PFSK-1 (cell line): ENCODE data around the gene GFY.

Experiments used
- FOXP2 ChIP-seq: optimal IDR thresholded peaks from 2 replicates; pipeline ENCODE3; 2011; ENCODE audit warnings: borderline replicate concordance, control low read depth, inconsistent platforms; ENCODE audit not compliant: insufficient read depth; ENCODE audit errors: extremely low read length, extremely low read depth
- POLR2AphosphoS5 ChIP-seq: IDR thresholded peaks from 2 replicates; pipeline ENCODE4 v1.6.1; 2012; ENCODE audit warnings: low read depth, mild to moderate bottlenecking, control low read depth, low read length, moderate library complexity
- REST ChIP-seq, 2 experiments: IDR thresholded peaks; 2 replicates each; pipeline versions ENCODE4 v1.6.1 to v1.8.0; 2011 to 2012; ENCODE audit warnings: low read depth in 2 of 2, low read length in 2 of 2, control low read depth in 1 of 2, inconsistent platforms in 1 of 2, mild to moderate bottlenecking in 1 of 2, moderate library complexity in 1 of 2; ENCODE audit not compliant: insufficient read depth in 1 of 2
- SIN3A ChIP-seq: IDR thresholded peaks from 2 replicates; pipeline ENCODE4 v1.6.1; 2012; ENCODE audit warnings: mild to moderate bottlenecking, low read length, moderate library complexity, borderline replicate concordance; ENCODE audit not compliant: insufficient read depth
- TAF1 ChIP-seq: IDR thresholded peaks from 2 replicates; pipeline ENCODE4 v1.6.1; 2012; ENCODE audit warnings: low read length, control low read depth, borderline replicate concordance; ENCODE audit not compliant: insufficient read depth

The GFY gene

GRCh38 chr19:49398931-49399330 lies 26.3 kb upstream of the GFY start:
- TF ChIP-seq FOXP2 (no peak), SIN3A (no peak), REST (IDR thresholded peaks at IDR 0.05; ENCODE audit: insufficient read depth in 1 of 2, low read depth in 2 of 2, low read length in 2 of 2) (no peak)

GRCh38 chr19:49400029-49400428 lies 25.2 kb upstream of the GFY start:
- TF ChIP-seq FOXP2: no peak
- TF ChIP-seq TAF1: no peak
- no peak for TF ChIP-seq REST (IDR thresholded peaks at IDR 0.05; ENCODE audit: insufficient read depth in 1 of 2, low read depth in 2 of 2, low read length in 2 of 2)
- no peak for TF ChIP-seq SIN3A
- TF ChIP-seq POLR2AphosphoS5: no peak

- TF ChIP-seq POLR2AphosphoS5: no peak
- no peak for TF ChIP-seq TAF1
- TF ChIP-seq REST (IDR thresholded peaks at IDR 0.05; ENCODE audit: insufficient read depth in 1 of 2, low read depth in 2 of 2, low read length in 2 of 2): no peak
- no peak for TF ChIP-seq SIN3A
- TF ChIP-seq FOXP2: no peak
Measured at GRCh38 chr19:49403404-49404187, 21.6 kb upstream of the GFY start.

- TF ChIP-seq REST (IDR thresholded peaks at IDR 0.05; ENCODE audit: insufficient read depth in 1 of 2, low read depth in 2 of 2, low read length in 2 of 2) (no peak), TAF1 (no peak), SIN3A (no peak), POLR2AphosphoS5 (no peak), FOXP2 (no peak)
Measured at GRCh38 chr19:49407079-49407478, 18.1 kb upstream of the GFY start.

GRCh38 chr19:49407482-49408015 lies 17.6 kb upstream of the GFY start:
- no peak for TF ChIP-seq POLR2AphosphoS5
